GM19025 (cell line): Measurements from ENCODE around the gene FUCA2.
A peak's percentile ranks its signal among the peaks of the same experiment; 100 is the strongest.
"Not testable (repeated sequence)": the region's sequence is repeated elsewhere in the genome, so short reads cannot be mapped to it uniquely, and the experiment has no call there.

Experiments used
- ATAC-seq: cut with Tn5 transposase; IDR thresholded peaks from one replicate; pipeline ENCODE4 v1.9.1; 2021; ENCODE audit warnings: mild to moderate bottlenecking, low read depth, moderate library complexity; ENCODE audit not compliant: unreplicated experiment

The FUCA2 gene

DNA sequence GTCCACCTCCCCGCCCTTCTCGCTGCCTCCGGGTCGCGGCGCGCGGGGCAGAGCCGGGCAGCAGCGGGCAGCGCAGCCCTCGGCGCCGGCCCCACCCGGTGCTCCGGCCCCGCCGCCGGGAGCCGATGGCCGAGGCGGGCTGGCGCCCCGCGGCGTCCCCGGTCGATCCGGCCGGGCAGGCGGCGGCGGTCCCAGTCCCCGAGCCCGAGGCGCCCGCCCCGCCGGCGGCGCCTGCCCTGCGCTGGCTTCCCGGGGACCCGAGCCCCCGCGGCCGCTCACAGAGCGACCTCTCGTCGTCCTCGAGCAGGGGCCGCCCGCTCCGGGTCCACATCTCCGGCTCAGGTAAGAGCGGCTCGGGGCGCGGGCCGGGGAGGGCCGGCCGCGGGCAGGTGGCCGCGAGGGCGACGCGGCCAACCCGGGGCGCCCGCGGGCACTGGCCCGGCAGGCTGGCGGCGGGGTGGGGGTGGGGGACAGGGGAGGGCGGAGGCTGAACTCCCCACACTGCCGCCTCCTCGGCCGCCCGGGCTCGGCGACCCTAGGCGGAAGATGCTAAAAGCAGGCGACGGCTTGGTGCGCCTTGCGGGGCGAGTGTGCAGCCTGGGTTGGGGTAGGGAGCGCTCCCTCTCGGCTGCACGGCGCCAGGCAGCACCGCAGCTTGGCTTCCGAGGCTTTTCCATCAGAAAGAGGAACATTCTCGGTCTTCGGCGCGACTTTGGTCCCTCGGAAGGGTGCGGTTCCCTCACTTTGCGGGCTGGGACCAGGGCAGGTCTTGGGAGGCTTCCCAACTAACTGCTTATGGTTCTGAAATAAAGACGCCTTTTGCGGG, 25.6 kb upstream of the FUCA2 start:
- peak; percentile 51 for ATAC-seq

DNA sequence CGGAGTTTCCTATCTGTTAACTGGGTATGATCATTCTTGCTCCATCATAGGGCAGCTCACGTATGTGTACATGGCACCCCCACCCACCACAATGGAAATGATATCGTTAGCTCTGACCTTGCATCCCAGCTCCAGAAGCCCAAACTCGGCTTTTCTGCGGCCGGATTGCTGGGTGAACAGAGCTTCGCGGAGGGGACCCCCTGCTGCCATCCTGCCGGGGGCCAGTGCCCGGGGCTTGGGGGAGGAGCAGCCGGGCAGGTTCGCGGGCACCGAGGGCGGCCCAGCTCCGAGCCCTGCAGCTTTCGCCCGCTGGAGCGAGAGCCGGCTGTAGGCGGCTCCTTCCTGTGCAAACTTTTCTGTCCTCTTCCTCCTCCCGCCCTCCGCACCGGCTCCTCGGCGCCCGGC, 24.9 kb upstream of the FUCA2 start:
- peak; percentile 77 for ATAC-seq

DNA sequence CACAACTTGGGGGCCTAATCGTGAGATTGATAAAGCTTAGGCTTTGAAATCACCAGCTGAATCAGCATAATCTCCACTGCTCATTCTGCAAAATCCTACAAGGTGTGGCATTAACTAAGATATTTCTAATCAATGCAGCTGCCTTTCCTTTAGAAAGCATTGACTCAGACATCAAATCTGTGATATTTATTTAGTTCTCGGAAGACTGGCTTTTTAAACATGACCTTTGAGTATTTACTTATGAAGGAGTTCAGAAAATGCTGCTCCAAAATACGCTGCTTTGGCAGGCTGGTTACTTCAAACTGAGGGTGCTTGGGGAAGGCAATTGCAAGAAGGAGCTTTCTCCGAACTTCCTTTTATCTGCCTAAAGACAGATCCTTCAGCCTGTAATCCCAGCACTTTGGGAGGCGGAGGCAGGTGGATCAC, 23.7 kb upstream of the FUCA2 start:
- no peak for ATAC-seq

DNA sequence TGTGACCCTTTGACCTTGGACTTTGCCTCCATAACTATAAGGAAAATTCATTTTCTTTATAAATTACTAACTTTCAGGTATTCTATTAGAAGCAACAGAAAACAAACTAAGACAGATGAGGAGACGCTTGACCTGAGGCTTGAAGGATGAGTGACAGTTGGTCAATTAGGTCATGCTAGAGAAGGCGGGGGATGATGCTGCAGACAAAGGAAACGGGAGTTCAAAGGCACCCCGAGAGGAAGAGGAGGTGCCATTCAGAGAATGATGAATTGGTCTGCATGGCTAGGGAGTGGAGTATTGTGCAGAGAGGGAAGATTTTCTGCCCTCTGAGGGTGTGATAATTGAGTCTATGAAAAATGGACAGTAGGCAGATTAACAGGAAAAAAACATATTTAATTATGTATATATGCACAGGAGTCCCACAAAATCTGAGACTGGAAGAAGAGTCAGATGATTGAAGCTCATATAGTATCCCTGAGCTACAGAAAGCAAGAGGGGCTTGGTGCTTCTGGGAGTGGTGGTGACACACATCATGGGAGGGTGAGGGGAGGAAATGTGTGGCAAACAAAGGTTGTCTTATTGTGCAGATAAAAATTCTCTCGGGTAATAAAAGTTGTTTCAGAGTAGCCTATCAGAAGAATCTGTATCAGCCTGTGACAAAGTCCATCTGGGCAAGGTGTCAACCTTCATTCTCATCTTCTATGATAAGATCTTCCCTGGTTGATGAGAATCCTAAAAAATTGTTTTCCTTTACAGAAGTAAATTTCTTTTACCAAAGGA, 20.4 kb upstream of the FUCA2 start:
- ATAC-seq = no peak

DNA sequence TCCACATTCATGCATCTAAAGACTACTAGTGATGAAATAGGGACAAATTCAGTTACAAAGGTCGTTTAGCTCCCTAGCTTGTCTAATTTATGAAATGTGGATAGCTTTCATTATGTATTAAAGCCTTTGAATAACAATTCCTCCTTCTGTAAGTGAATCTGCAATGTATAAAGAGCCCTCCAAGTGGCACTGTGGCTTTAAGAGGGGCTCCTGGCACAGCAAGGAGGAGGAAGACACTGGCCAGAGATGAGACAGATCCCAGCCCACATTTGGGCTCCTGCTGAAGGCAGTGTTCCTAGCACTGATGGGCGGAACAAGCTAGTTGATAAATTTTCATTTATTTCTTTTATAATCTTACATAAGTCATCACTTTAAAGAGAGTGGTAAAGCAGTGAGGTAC, 17.6 kb upstream of the FUCA2 start:
- ATAC-seq = no peak

DNA sequence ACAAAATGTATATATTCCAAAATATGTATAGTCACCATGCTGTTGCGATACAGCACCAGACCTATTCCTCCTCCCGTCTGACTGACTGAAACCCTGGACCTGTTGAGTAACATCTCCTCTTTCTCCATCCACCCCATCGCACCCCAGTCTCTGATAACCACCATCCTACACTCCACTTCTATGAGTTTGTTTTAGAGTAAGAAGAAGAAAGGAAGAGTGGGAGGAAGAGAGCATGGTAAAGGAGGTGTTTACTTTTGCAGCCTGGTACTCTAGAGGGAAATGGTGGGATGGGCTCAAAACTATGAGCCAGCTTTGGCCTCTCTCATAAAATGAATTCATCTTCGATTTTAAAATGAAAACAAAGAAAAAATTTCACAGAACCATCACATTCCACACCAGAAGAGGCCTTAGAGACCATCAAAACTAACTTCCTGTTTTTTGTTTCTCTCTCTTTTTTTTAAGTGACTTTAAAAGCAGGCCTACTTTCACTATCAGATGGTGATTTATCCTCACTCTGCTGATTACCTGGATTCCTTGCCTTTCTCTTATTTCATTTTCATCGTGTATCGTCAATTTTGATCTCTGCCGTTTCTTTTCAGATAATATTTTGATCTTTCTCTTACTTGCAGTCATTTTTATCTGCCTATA, 16.8 kb upstream of the FUCA2 start:
- no peak for ATAC-seq

DNA sequence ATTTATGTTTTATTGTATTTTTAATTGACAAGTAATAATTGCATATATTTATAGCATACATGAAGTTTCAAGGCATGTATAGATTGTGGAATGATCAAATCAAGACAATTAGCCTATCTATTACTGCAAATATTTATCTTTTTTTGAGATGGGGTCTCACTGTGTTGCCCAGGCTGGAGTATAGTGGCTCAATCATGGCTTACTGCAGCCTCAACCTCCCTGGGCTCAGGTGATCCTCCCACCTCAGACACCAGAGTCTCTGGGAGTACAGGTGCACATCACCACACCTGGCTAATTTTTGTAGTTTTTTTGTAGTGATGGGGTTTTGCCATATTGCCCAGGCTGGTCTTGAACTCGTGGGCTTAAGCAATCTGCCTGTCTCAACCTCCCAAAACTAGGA, 16.2 kb upstream of the FUCA2 start:
- ATAC-seq = no peak

DNA sequence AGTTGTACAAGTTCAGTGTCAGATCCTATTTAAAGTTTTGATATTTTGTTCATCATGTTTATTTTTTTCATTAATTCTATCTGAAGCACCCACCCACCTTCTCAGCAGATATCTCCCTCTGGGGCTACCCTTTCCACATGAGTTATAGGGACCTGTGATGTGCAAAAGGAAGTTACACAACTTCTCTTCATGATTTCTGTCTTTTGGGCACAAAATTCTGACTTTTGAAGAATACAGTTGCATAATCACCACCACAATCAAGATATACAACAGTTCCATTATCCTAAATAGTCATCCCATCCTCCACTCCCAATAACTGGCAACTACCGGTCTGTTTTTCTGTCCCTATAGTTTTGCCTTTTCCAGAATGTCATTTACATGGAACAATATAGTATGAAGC, 13.8 kb upstream of the FUCA2 start:
- no peak for ATAC-seq

DNA sequence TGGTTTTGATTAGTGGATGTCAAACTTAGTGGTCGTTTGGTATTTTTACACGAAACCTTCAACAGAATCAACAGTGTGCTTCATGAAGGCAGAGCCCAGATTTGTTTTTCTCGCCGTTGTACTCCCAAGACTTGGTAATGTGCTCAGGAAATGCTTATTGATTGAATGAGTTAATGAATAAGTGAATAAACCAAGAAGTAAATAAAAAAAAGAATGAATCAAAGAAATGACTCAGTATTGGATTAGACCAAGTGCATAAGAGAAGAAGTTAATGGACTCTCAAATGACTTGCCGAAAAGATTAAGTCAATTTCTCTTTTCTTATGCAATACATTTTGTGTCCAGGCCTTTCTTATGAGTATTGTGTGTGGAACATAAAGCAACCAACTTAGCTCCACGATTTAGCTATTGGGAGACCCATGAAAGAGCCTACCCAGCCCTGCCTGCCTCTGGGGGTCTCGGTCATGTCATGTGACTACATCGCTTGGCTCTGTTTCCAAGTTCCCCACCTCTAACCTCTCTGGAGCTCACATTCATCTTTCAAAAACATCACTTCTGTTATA, 10.6 kb upstream of the FUCA2 start:
- ATAC-seq = no peak

DNA sequence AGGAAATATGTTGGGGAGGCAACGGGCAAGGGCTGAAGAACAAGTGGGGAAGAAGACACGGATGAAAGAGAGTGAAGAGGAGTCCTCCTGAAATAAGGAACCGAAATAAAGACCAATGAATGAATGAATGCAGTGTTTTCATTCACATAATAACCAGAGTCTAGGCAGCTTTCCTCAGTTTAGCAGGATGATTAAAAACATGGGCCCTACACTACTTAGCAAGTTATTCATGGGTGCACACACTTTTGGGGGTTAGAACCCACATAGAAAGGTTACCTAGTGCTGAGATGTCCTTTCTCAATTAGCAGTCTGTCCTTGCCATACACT, 5.9 kb upstream of the FUCA2 start:
- no peak for ATAC-seq

DNA sequence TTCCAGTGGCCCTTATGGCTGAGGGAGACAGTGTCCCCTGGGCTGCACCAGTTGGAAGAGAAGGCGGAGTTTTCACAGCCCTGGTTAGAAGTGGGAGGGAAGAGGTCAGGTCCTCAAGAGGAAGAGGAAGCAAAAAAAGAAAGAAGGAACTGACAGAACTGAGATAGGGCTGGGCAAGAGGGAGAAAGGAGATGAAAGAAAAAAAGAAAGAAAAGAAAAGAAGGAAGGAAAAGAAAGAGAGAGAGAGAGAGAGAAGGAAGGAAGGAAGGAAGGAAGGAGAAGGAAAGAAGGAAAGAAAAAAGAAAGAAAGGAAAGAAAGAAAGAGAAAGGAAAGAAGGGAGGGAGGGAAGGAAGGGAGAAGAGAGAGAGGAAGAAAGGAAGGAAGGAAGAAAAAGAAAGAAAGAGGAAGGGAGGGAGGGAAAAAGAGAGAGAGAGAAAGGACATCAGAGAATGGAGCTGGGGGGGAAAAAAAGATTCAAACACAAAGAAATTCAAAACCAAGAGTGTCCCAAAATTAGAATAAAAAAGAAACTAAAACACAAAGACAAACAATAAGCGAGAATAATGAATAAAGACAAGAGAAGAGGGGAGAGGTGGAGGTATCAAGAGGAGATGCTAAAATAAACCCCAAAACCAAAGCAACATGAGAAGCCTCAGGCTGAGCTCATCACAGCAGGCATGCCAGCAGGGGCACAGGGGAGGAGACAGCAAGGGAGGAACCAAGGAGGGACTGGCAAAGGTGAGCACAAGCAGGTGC, 5.3 kb upstream of the FUCA2 start:
- no peak for ATAC-seq

DNA sequence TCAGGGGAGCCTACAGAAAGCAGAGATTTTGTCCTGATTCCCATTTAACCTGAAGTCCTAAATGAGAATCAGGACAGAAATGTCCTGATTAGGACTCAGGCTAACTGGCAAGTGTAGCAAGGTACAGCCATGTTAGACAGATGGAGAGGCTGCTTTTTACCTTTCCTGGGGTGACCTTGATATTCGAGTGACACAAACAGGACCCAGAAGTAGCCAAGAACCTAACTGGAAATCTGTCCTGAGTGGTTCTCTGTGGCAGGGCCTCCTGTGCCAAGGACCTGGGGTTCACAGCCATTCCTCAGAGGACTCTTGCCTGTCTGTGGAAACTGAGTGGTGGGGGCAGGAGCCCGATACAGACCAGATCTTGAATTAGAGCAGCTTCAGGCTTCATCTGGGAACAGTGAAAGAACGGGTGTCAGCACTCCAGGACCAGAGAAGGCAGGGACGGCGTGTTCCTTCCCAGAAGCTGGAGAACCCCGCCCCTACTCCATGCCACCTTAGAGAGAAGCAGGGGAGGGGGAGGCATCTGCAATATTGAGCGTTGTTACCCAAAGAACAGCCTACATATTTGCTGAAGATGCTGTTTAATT, 4.3 kb upstream of the FUCA2 start:
- no peak for ATAC-seq

DNA sequence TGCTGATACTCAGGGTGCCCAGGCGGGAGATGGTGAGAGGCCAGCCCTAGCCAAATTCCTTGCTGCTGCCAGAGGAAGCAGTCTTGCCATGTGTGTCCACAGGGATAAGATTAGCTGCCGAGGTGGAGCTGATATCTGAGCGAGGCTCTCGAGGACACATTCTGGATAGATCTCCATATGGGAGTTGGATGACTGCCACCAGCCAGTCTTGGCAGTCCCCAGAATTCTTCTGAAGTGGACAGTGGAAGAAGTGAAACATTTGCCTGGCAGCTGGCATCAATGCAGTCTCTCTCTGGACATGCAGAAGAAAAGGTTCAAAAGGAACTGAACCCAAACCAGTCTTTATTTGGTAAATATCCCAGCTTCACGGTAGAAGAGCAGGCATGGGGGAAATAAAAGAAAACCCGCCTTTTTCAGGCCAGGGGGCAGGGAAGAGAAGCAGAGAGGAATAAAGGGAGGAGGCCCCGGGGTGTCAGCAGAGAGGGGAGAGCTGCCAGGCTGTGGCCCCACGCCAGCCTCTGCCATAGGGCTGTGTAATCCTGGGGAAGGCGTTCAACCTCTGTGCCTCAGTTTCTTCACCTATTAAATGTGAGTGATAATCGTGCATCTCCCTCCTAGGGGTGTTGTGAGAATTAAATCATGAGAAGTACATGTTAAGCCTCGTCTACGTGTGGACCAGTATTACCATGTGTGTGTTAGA, 3.7 kb upstream of the FUCA2 start:
- no peak for ATAC-seq

DNA sequence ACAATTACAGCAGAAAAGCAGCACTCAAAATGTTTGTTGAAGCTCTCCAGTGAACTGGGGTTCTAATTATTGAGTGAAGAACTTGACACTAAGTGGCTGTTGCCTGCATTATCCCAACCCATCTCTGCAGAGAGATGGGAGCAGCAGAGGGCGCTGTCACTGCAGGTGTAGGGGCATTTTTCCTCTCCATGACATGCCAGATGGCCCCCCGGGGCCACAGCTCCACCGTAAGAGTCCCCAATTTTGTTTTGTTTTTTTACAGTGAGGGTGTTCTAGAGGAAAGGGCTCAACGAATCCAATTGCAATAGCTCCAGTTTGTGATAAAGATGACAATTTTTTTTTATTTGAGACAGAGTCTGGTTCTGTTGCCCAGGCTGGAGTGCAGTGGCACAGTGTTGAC, 1.9 kb upstream of the FUCA2 start:
- no peak for ATAC-seq

DNA sequence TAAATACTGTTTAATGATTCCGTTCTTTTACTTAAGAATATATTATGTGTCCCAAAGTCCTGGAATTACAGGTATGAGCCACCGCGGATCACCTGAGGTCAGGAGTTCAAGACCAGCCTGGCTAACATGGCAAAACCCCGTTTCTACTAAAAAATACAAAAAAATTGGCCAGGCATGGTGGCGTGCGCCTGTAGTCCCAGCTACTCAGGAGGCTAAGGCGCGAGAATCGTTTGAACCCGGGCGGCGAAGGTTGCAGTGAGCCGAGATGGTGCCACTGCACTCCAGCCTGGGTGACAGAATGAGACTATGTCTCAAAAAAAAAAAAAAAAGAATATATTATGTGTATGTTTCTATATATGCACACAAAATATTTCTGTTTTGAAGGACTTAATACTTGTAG, 1.2 kb downstream of the FUCA2 start:
- not testable (repeated sequence) for ATAC-seq

DNA sequence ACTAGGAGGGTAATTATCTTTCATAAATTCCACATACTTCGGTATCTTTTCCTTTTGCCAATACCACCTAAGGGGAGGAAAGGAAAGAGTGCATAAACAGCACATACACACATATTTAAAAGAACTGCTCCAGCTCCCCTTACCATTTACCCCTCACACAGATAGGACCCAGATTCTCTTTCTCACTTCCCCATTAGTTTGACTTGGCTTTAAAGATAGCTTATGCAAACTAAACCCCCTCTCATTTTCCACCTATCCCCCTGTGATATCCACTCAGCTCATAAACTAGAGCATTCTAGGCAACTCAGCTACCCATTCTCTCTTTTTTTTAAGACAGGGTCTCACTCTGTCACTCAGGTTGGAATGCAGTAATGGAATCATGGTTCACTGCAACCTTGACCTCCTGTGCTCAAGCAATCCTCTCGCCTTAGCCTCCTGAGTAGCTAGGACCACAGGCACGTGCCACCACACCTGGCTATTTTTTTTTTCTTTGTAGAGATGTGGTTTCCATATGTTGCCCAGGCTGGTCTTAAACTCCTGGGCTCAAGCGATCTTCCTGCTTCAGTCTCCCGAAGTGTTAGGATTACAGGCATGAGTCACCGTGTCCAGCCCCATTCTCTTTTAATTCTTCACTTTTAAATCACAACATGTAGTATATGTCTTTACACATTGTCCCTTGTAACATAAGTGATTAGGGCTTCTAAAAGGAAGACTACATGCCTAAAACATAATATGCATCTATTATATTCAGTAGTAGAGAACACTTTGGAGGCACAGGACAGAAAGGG, 4.0 kb downstream of the FUCA2 start:
- no peak for ATAC-seq

DNA sequence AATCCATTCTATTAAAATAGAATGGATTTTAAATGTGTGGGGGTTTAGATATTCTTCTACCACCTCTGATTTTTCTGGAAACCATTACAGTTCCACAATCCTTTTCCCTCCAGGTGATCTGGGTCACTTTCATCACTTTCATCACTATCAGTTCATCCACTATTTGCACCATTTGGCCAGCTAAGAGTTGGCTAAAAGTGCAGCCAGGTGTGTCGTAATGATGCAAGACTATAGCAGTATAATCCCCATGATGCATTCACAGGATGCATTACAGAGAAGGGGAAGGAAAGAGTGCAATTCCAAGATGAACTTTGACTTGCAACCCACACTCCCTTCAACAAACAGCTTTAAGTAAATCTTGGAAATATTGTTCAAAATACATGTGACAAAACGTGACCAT, 4.9 kb downstream of the FUCA2 start:
- ATAC-seq = no peak

DNA sequence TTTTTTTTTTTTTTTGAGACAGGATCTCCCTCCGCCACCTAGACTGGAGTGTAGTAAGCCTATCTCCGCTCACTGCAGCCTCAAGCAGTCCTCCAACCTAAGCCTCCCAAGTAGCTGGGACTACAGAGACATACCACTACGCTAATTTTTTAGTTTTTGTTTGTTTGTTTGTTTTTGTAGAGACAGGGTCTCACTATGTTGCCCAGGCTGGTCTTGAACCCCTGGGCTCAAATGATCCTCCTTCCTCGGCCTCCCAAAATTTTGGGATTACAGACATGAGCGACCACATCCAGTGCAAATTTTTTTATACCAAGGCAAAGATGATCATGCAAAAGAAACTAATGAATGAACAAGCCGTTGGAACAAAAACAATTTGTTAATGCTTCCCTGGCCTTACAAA, 5.3 kb downstream of the FUCA2 start:
- no peak for ATAC-seq

DNA sequence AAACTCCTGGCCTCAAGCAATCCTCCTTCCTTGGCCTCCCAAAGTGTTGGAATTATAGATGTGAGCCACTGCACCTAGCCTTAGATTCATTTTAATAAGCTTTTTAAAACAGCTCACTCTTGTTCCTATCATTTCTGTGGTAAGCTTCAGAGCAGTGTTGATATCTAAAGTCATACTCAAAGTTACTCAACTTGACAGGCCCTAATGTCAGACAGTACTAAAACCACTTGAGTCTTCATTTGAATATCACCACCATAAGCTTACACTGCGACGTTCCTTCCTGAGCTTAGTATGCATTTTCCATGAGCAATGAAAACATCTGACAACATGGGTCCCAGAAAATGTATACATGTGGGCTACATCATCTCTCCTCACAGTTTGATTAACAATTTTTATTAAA, 6.0 kb downstream of the FUCA2 start:
- ATAC-seq = no peak
